PC-9 (cell line): ENCODE measurements around the gene B4GALT7. TPM values are rescaled to one million over a fixed set of nuclear protein-coding genes. Genes with fewer than 3 reads are reported as not detected.
"Not testable (repeated sequence)": the region's sequence is repeated elsewhere in the genome, so short reads cannot be mapped to it uniquely, and the experiment has no call there.

Experiments used
- BruUV-seq: library from RNA; stranded (reverse); fragments of 400-500 nt; replicated peaks from 2 replicates; lab custom pipeline; 2021; lab: Mats Ljungman, UMichigan
- CTCF ChIA-PET: fragments of 300-600 bp; sonication (Branson Sonifier 250); formaldehyde crosslinking; loops from one replicate; lab custom pipeline; 2022; ENCODE audit warnings: antibody characterized with exemption; lab: Charles Lee
- POLR2A ChIA-PET: fragments of 300-600 bp; sonication (Branson Sonifier 250); formaldehyde crosslinking; loops from one replicate; lab custom pipeline; 2022; ENCODE audit warnings: antibody characterized with exemption; ENCODE audit not compliant: unreplicated experiment; lab: Charles Lee
- DNase-seq, 2 experiments: peaks; one replicate each; pipeline versions ENCODE4 v3.0.0 to v3.0.0-alpha.2; 2015 to 2022; ENCODE audit warnings: mixed read lengths in 1 of 2
- H2AFZ ChIP-seq: fragments of 200-600 bp; sonication (generic); 2 replicates; pipeline ENCODE4 v1.8.1; 2017; ENCODE audit warnings: antibody characterized with exemption
- H3F3A ChIP-seq: fragments of 200-600 bp; sonication (generic); 2 replicates; pipeline ENCODE4 v1.8.1; 2017; ENCODE audit warnings: antibody characterized with exemption, mild to moderate bottlenecking, low read depth; ENCODE audit not compliant: insufficient read depth
- H3K27ac ChIP-seq: fragments of 200-600 bp; sonication (generic); 2 replicates; pipeline ENCODE4 v1.6.1; 2016; ENCODE audit warnings: mixed run types
- H3K27me3 ChIP-seq: fragments of 200-600 bp; sonication (generic); 2 replicates; pipeline ENCODE4 v1.6.1; 2016; ENCODE audit warnings: low read depth, mixed run types; ENCODE audit not compliant: insufficient read depth
- H3K36me3 ChIP-seq: fragments of 200-600 bp; sonication (generic); 2 replicates; pipeline ENCODE4 v1.6.1; 2016; ENCODE audit warnings: low read depth, mixed run types
- H3K4me1 ChIP-seq: fragments of 200-600 bp; sonication (generic); replicated peaks from 2 replicates; pipeline ENCODE4 v1.6.1; 2016; ENCODE audit warnings: mixed run types; ENCODE audit not compliant: insufficient read depth
- H3K4me2 ChIP-seq: fragments of 200-600 bp; sonication (generic); 2 replicates; pipeline ENCODE4 v1.6.1; 2017; ENCODE audit warnings: mixed run types
- H3K4me3 ChIP-seq: fragments of 200-600 bp; sonication (generic); 2 replicates; pipeline ENCODE4 v1.6.1; 2016; ENCODE audit warnings: mixed run types
- H3K79me2 ChIP-seq: fragments of 200-600 bp; sonication (generic); 2 replicates; pipeline ENCODE4 v1.6.1; 2017; ENCODE audit warnings: low read depth, mixed run types
- H3K9me2 ChIP-seq: fragments of 200-600 bp; sonication (generic); 2 replicates; pipeline ENCODE4 v1.8.1; 2017; ENCODE audit warnings: mild to moderate bottlenecking; ENCODE audit not compliant: insufficient read depth
- H3K9me3 ChIP-seq: fragments of 200-600 bp; sonication (generic); 2 replicates; pipeline ENCODE4 v1.8.1; 2016; ENCODE audit warnings: low read depth; ENCODE audit not compliant: insufficient read depth
- H4K20me1 ChIP-seq: fragments of 200-600 bp; sonication (generic); 2 replicates; pipeline ENCODE4 v1.8.1; 2017; ENCODE audit not compliant: insufficient read depth
- CTCF ChIP-seq: fragments of 200-600 bp; sonication (generic); conservative IDR thresholded peaks from 2 replicates; pipeline ENCODE4 v1.6.1; 2017; ENCODE audit warnings: mixed run types, antibody characterized with exemption, mild to moderate bottlenecking, moderate library complexity
- EZH2 ChIP-seq: fragments of 200-600 bp; sonication (generic); IDR thresholded peaks from 2 replicates; pipeline ENCODE4 v1.8.0; 2017; ENCODE audit warnings: antibody characterized with exemption, low read depth
- intact Hi-C: fragments of 100-400 bp; cut with micrococcal nuclease; formaldehyde crosslinking; loops from one replicate; pipeline ENCODE4 v1.10.0; 2022; ENCODE audit not compliant: unreplicated experiment
- total RNA-seq: library from RNA; stranded (reverse); gene quantifications from 2 replicates; pipeline ENCODE4 v1.2.3, GENCODE V29; 2021

Gene B4GALT7
- total RNA-seq, 1 experiment from 2014 or later, result 27.9 TPM

GRCh38 chr5:177555665-177556064, 44.3 kb upstream of the B4GALT7 start:
- Histone ChIP-seq H3K79me2 (peaks cover 33% of the 10 kb centered on the region), H4K20me1 (peaks cover 20% of the 10 kb centered on the region), H3K9me3 (no peaks in the 10 kb centered on the region), H2AFZ (no peak overlapping the region), H3K27me3 (no peaks in the 10 kb centered on the region), H3K36me3 (no peaks in the 10 kb centered on the region), H3K4me1 (peaks cover 22% of the 10 kb centered on the region), H3K4me3 (no peak overlapping the region), H3F3A (no peaks in the 10 kb centered on the region), H3K4me2 (no peak overlapping the region), H3K27ac (no peak overlapping the region), H3K9me2 (no peaks in the 10 kb centered on the region)
- TF ChIP-seq CTCF, result no peak
- TF ChIP-seq EZH2, result no peak
- DNase-seq, result no peak
- CTCF ChIA-PET, result interaction anchor here (0.7 kb wide), 2 partner anchors 21 to 1075 kb away, joined by 3 read pairs; no protein-coding TSS in a partner anchor
- BruUV-seq, result no TSS peak
- intact Hi-C loops, result no loop called here
- POLR2A ChIA-PET, result no interaction called here

DNA sequence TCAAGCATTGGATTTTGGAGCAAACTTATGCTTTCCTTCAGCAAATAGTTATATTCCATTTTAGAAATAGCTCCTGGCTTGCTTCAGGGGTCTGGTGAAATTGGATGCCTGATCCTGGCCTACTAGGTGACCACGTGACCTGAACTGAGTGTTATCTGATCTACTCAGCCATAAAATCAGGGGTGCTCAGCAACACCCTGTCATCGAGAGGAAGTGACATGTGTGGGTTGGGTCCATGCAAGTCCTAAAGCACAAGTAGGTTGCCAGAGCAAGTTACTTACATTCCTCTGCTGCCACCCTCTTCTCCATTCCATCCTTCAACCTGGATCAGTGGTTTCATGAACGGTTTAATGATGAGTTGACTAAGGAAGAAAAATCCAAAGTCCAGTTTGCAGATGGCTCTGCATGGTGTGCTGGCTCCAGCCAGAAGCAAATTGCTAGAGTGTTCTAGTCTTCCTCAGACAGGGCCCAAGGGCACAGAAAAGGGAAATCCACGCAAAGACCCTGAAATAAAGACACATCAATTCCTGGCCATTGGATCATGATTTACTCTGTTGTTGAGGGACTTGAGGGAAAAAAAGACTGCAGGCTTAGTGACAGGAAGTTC, 42.8 kb upstream of the B4GALT7 start:
- H4K20me1 ChIP-seq, result peaks cover 14% of the 10 kb centered on the region
- no peaks in the 10 kb centered on the region for H3K9me2 ChIP-seq
- H3K4me3 ChIP-seq, result no peak overlapping the region
- no TSS peak for BruUV-seq
- H2AFZ ChIP-seq, result no peak overlapping the region
- no peak overlapping the region for H3K27ac ChIP-seq
- no peaks in the 10 kb centered on the region for H3K9me3 ChIP-seq
- no peaks in the 10 kb centered on the region for H3F3A ChIP-seq
- H3K79me2 ChIP-seq, result peaks cover 19% of the 10 kb centered on the region
- peak in 1 of 2 experiments; percentile 7 for DNase-seq
- H3K27me3 ChIP-seq, result peaks cover 1% of the 10 kb centered on the region; the same call in 1 of the 2 replicates
- H3K4me2 ChIP-seq, result no peak overlapping the region
- TF ChIP-seq EZH2 (no peak), CTCF (no peak)
- intact Hi-C loops, result no loop called here
- POLR2A ChIA-PET, result no interaction called here
- CTCF ChIA-PET, result no interaction called here
- H3K36me3 ChIP-seq, result no peaks in the 10 kb centered on the region
- peaks cover 22% of the 10 kb centered on the region for H3K4me1 ChIP-seq

DNA sequence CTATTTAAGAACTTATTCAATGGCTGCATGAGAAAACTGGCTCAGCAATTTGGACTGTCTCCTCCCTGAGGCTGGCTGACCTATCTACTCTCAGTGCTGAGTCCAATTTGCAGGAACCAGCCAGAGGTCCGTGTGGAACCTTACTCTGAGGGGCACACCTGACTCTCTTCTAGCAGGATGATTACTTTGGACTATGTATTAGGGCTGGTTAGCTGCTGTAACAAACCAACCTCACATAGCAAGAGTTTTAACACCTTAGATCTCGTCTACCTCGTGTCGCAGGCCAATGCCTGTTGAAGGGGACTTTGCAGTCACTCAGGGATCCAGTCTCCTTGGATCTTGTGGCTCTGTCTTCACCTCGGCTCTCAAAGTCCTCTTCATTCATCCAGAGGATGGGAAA, 42.1 kb upstream of the B4GALT7 start:
- intact Hi-C loops, result no loop called here
- DNase-seq, result no peak
- ChIA-PET POLR2A (no interaction called here), CTCF (no interaction called here)
- H3F3A ChIP-seq, result no peaks in the 10 kb centered on the region
- H3K4me1 ChIP-seq, result peaks cover 19% of the 10 kb centered on the region
- H3K36me3 ChIP-seq, result no peaks in the 10 kb centered on the region
- no peak overlapping the region for H3K4me3 ChIP-seq
- H3K79me2 ChIP-seq, result peaks cover 13% of the 10 kb centered on the region
- H3K27ac ChIP-seq, result no peak overlapping the region
- no TSS peak for BruUV-seq
- H3K27me3 ChIP-seq, result peaks cover 7% of the 10 kb centered on the region; the same call in 1 of the 2 replicates
- H3K4me2 ChIP-seq, result no peak overlapping the region
- H4K20me1 ChIP-seq, result peaks cover 10% of the 10 kb centered on the region
- TF ChIP-seq EZH2 (no peak), CTCF (no peak)
- no peak overlapping the region for H2AFZ ChIP-seq
- H3K9me2 ChIP-seq, result no peaks in the 10 kb centered on the region
- H3K9me3 ChIP-seq, result no peaks in the 10 kb centered on the region

- peaks cover 13% of the 10 kb centered on the region for H3K4me1 ChIP-seq
- H3K4me3 ChIP-seq, BruUV-seq, H3K36me3 ChIP-seq, H3F3A ChIP-seq, H3K9me3 ChIP-seq, POLR2A ChIA-PET, H3K27ac ChIP-seq, CTCF ChIA-PET, H3K4me2 ChIP-seq, DNase-seq, H3K79me2 ChIP-seq, H3K9me2 ChIP-seq, H2AFZ ChIP-seq, intact Hi-C loops, H4K20me1 ChIP-seq: not testable (repeated sequence)
- peaks cover 17% of the 10 kb centered on the region for H3K27me3 ChIP-seq
Measured at GRCh38 chr5:177559446-177559941, 40.4 kb upstream of the B4GALT7 start.
